ENCODE measurements around the gene KIAA0513. TPM values are rescaled to one million over a fixed set of nuclear protein-coding genes. Genes with fewer than 3 reads are reported as not detected.

Gene KIAA0513
- total and polyA plus RNA-seq, 11 donors, result 4.5 to 14.0 (median 9.1) TPM

GRCh38 chr16:85003725-85004586 lies 23.6 kb upstream of the KIAA0513 start:
- ATAC-seq (peak in 2 of 4 donors; percentile 6 to 11), DNase-seq (peak in 1 of 5 donors; percentile 45)
- no peak for TF ChIP-seq POLR2A (IDR thresholded peaks at IDR 0.05)
- TF ChIP-seq, protein P1, sequence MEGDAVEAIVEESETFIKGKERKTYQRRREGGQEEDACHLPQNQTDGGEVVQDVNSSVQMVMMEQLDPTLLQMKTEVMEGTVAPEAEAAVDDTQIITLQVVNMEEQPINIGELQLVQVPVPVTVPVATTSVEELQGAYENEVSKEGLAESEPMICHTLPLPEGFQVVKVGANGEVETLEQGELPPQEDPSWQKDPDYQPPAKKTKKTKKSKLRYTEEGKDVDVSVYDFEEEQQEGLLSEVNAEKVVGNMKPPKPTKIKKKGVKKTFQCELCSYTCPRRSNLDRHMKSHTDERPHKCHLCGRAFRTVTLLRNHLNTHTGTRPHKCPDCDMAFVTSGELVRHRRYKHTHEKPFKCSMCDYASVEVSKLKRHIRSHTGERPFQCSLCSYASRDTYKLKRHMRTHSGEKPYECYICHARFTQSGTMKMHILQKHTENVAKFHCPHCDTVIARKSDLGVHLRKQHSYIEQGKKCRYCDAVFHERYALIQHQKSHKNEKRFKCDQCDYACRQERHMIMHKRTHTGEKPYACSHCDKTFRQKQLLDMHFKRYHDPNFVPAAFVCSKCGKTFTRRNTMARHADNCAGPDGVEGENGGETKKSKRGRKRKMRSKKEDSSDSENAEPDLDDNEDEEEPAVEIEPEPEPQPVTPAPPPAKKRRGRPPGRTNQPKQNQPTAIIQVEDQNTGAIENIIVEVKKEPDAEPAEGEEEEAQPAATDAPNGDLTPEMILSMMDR (IDR thresholded peaks at IDR 0.05), result no peak
- intact Hi-C loops (cut with DNase I), result no loop called here
- Histone ChIP-seq H3K27ac (peak overlapping the region in 10 of 12 donors; percentile 2 to 90 (median 49)), H3K4me3 (no peak overlapping the region), H3K4me1 (peaks cover 8 to 100% (median 63%) of the 10 kb centered on the region in 12 donors), H3K27me3 (no peaks in the 10 kb centered on the region), H3K9me3 (no peaks in the 10 kb centered on the region), H3K36me3 (peaks cover 0 to 13% (median 4%) of the 10 kb centered on the region in 9 donors)
- WGBS, 4 donors, result 62 to 66% (median 65%) methylated on average over 15 to 16 of the region's 16 CpGs

- Histone ChIP-seq H3K36me3 (peaks cover 0 to 12% (median 4%) of the 10 kb centered on the region in 9 donors), H3K4me1 (peaks cover 8 to 100% (median 67%) of the 10 kb centered on the region in 12 donors), H3K27ac (peak overlapping the region in 11 of 12 donors; percentile 25 to 90 (median 53)), H3K4me3 (no peak overlapping the region), H3K27me3 (no peaks in the 10 kb centered on the region), H3K9me3 (no peaks in the 10 kb centered on the region)
- TF ChIP-seq, protein P1 (IDR thresholded peaks at IDR 0.05), result no peak
- TF ChIP-seq POLR2A (IDR thresholded peaks at IDR 0.05), result no peak
- no peak for DNase-seq
- 55 to 59% (median 58%) methylated on average over 10 of the region's 10 CpGs for WGBS, 4 donors
- ATAC-seq, result peak in 3 of 4 donors; percentile 44 to 60 (median 52)
- intact Hi-C loops (cut with DNase I), result no loop called here
Observed at GRCh38 chr16:85004587-85005205, 22.9 kb upstream of the KIAA0513 start.

GRCh38 chr16:85005285-85006069 lies 22.1 kb upstream of the KIAA0513 start:
- intact Hi-C loops (cut with DNase I), result no loop called here
- WGBS, 4 donors, result 57 to 72% (median 65%) methylated on average over 11 of the region's 11 CpGs
- Histone ChIP-seq H3K9me3 (no peaks in the 10 kb centered on the region), H3K27me3 (no peaks in the 10 kb centered on the region), H3K27ac (peak overlapping the region in 10 of 12 donors; percentile 25 to 90 (median 57)), H3K36me3 (peaks cover 0 to 6% (median 0%) of the 10 kb centered on the region in 9 donors), H3K4me3 (no peak overlapping the region), H3K4me1 (peaks cover 15 to 100% (median 74%) of the 10 kb centered on the region in 12 donors)
- DNase-seq (no peak), ATAC-seq (peak in 2 of 4 donors; percentile 20 to 32)
- no peak for TF ChIP-seq POLR2A (IDR thresholded peaks at IDR 0.05)
- TF ChIP-seq, protein P1 (IDR thresholded peaks at IDR 0.05), result no peak

Measured in heart left ventricle (tissue), 16 donors.